Activated naive CD4-positive, alpha-beta T cell treated with anti-CD3 and anti-CD28 coated beads for 36 hours (primary cell): ENCODE results near the gene CSF3. TPM values are rescaled to one million over a fixed set of nuclear protein-coding genes. Genes with fewer than 3 reads are reported as not detected.

Experiments used
- CTCF ChIA-PET: fragments of 350-600 bp; sonication (Branson Sonifier 250); formaldehyde crosslinking; loops from one replicate; lab custom pipeline; 2021; ENCODE audit warnings: antibody characterized with exemption; lab: Charles Lee
- DNase-seq: peaks from one replicate; pipeline ENCODE4 v3.0.0-alpha.2; 2020
- H3K27ac Mint-ChIP-seq: one replicate; pipeline ENCODE4 v1.8.0; 2021; ENCODE audit warnings: mild to moderate bottlenecking, mixed read lengths
- H3K27me3 Mint-ChIP-seq: one replicate; pipeline ENCODE4 v1.8.0; 2021; ENCODE audit warnings: low read depth, mixed read lengths
- H3K36me3 Mint-ChIP-seq: one replicate; pipeline ENCODE4 v1.8.0; 2021; ENCODE audit warnings: low read depth, mixed read lengths
- H3K4me1 Mint-ChIP-seq: one replicate; pipeline ENCODE4 v1.8.0; 2021; ENCODE audit warnings: low read depth, mixed read lengths
- H3K4me3 Mint-ChIP-seq: one replicate; pipeline ENCODE4 v1.8.0; 2021; ENCODE audit warnings: mild to moderate bottlenecking, moderate library complexity, mixed read lengths
- H3K9me3 Mint-ChIP-seq: one replicate; pipeline ENCODE4 v1.8.0; 2021; ENCODE audit warnings: mixed read lengths
- intact Hi-C: fragments of 100-400 bp; cut with micrococcal nuclease; formaldehyde crosslinking; loops from one replicate; pipeline ENCODE4 v1.15.1; 2023
- total RNA-seq, 2 experiments: library from RNA; stranded (reverse); gene quantifications; one replicate each; pipeline ENCODE4 v1.2.3, GENCODE V29; 2021

The CSF3 gene
- not detected for total RNA-seq

- Mint-ChIP-seq H3K27ac (no peak within 1 kb of the TSS), H3K27me3 (peaks cover 5% of the 10 kb centered on the region), H3K4me1 (peaks cover 10% of the 10 kb centered on the region), H3K36me3 (peaks cover 7% of the 10 kb centered on the region), H3K9me3 (no peaks in the 10 kb centered on the region), H3K4me3 (no peak within 1 kb of the TSS)
- intact Hi-C loops = no loop called here
- DNase-seq = no peak
- CTCF ChIA-PET = interaction anchor here (0.7 to 8.1 kb wide), 12 partner anchors 9 to 187 kb away, joined by 3 to 73 read pairs (median 5); no protein-coding TSS in a partner anchor
These were observed at the start of gene CSF3 for GRCh38 chr17:40015005-40015997. Gene CSF3, plus strand, starts transcription at chr17:40015440. Its CDS starts 35 bp downstream, at chr17:40015475.

- Mint-ChIP-seq H3K4me1 (peaks cover 16% of the 10 kb centered on the region), H3K36me3 (no peaks in the 10 kb centered on the region), H3K4me3 (no peak overlapping the region), H3K27me3 (peaks cover 6% of the 10 kb centered on the region), H3K27ac (no peak overlapping the region), H3K9me3 (no peaks in the 10 kb centered on the region)
- no peak for DNase-seq
- CTCF ChIA-PET = interaction anchor here (0.8 to 1.8 kb wide), 3 partner anchors 9 to 96 kb away, joined by 3 to 5 read pairs (median 4); no protein-coding TSS in a partner anchor
- intact Hi-C loops = no loop called here
These were observed 48.5 kb upstream of the CSF3 start for GRCh38 chr17:39966771-39967170.

- no peaks in the 10 kb centered on the region for H3K36me3 Mint-ChIP-seq
- no peaks in the 10 kb centered on the region for H3K9me3 Mint-ChIP-seq
- H3K4me3 Mint-ChIP-seq = no peak overlapping the region
- CTCF ChIA-PET = interaction anchor here (1.4 to 1.6 kb wide), 2 partner anchors 11 kb away, joined by 5 to 11 read pairs; partner anchors contain the start of gene PSMD3
- peaks cover 7% of the 10 kb centered on the region for H3K4me1 Mint-ChIP-seq
- DNase-seq = no peak
- no peak overlapping the region for H3K27ac Mint-ChIP-seq
- intact Hi-C loops = no loop called here
- peaks cover 11% of the 10 kb centered on the region for H3K27me3 Mint-ChIP-seq
These were observed 46.5 kb upstream of the CSF3 start for GRCh38 chr17:39968761-39969160.

GRCh38 chr17:39969375-39969774 is 45.9 kb upstream of the CSF3 start:
- H3K27me3 Mint-ChIP-seq = peaks cover 11% of the 10 kb centered on the region
- no peak overlapping the region for H3K4me3 Mint-ChIP-seq
- peaks cover 3% of the 10 kb centered on the region for H3K4me1 Mint-ChIP-seq
- CTCF ChIA-PET = interaction anchor here (1.6 kb wide), 1 partner anchor 12 kb away, joined by 11 read pairs; no protein-coding TSS in a partner anchor
- no peaks in the 10 kb centered on the region for H3K36me3 Mint-ChIP-seq
- intact Hi-C loops = no loop called here
- no peak overlapping the region for H3K27ac Mint-ChIP-seq
- no peaks in the 10 kb centered on the region for H3K9me3 Mint-ChIP-seq
- DNase-seq = no peak

- CTCF ChIA-PET = interaction anchor here (0.8 kb wide), 1 partner anchor 12 kb away, joined by 3 read pairs; no protein-coding TSS in a partner anchor
- DNase-seq = no peak
- intact Hi-C loops = no loop called here
- H3K4me3 Mint-ChIP-seq = no peak overlapping the region
- H3K36me3 Mint-ChIP-seq = no peaks in the 10 kb centered on the region
- no peaks in the 10 kb centered on the region for H3K9me3 Mint-ChIP-seq
- H3K27me3 Mint-ChIP-seq = peaks cover 11% of the 10 kb centered on the region
- peaks cover 3% of the 10 kb centered on the region for H3K4me1 Mint-ChIP-seq
- H3K27ac Mint-ChIP-seq = no peak overlapping the region
These were observed 45.0 kb upstream of the CSF3 start for GRCh38 chr17:39970157-39970692.

- no peaks in the 10 kb centered on the region for H3K36me3 Mint-ChIP-seq
- H3K27me3 Mint-ChIP-seq = peaks cover 11% of the 10 kb centered on the region
- no peak overlapping the region for H3K4me3 Mint-ChIP-seq
- no peak for DNase-seq
- intact Hi-C loops = no loop called here
- H3K4me1 Mint-ChIP-seq = peaks cover 3% of the 10 kb centered on the region
- H3K9me3 Mint-ChIP-seq = no peaks in the 10 kb centered on the region
- no peak overlapping the region for H3K27ac Mint-ChIP-seq
- CTCF ChIA-PET = interaction anchor here (0.6 kb wide), 1 partner anchor 384 kb away, joined by 3 read pairs; no protein-coding TSS in a partner anchor
These were observed 44.1 kb upstream of the CSF3 start for GRCh38 chr17:39971076-39971603.

- peaks cover 3% of the 10 kb centered on the region for H3K4me1 Mint-ChIP-seq
- CTCF ChIA-PET = no interaction called here
- H3K27me3 Mint-ChIP-seq = peaks cover 11% of the 10 kb centered on the region
- intact Hi-C loops = no loop called here
- peak; percentile 18 for DNase-seq
- H3K4me3 Mint-ChIP-seq = no peak overlapping the region
- no peaks in the 10 kb centered on the region for H3K9me3 Mint-ChIP-seq
- H3K36me3 Mint-ChIP-seq = no peaks in the 10 kb centered on the region
- H3K27ac Mint-ChIP-seq = no peak overlapping the region
These were observed 43.0 kb upstream of the CSF3 start for GRCh38 chr17:39972271-39972670.

GRCh38 chr17:39973496-39973895 is 41.7 kb upstream of the CSF3 start:
- Mint-ChIP-seq H3K4me3 (no peak overlapping the region), H3K36me3 (no peaks in the 10 kb centered on the region), H3K4me1 (peaks cover 3% of the 10 kb centered on the region), H3K27me3 (peaks cover 11% of the 10 kb centered on the region), H3K9me3 (no peaks in the 10 kb centered on the region), H3K27ac (no peak overlapping the region)
- DNase-seq = no peak
- intact Hi-C loops = no loop called here
- CTCF ChIA-PET = interaction anchor here (0.6 to 0.7 kb wide), 3 partner anchors 11 to 53 kb away, joined by 4 to 6 read pairs (median 5); no protein-coding TSS in a partner anchor

- H3K36me3 Mint-ChIP-seq = no peaks in the 10 kb centered on the region
- peaks cover 7% of the 10 kb centered on the region for H3K4me1 Mint-ChIP-seq
- no peak for DNase-seq
- no peak overlapping the region for H3K4me3 Mint-ChIP-seq
- CTCF ChIA-PET = interaction anchor here (0.6 kb wide), 1 partner anchor 81 kb away, joined by 3 read pairs; no protein-coding TSS in a partner anchor
- peaks cover 14% of the 10 kb centered on the region for H3K27me3 Mint-ChIP-seq
- H3K9me3 Mint-ChIP-seq = no peaks in the 10 kb centered on the region
- intact Hi-C loops = no loop called here
- no peak overlapping the region for H3K27ac Mint-ChIP-seq
These were observed 40.8 kb upstream of the CSF3 start for GRCh38 chr17:39974433-39974832.

GRCh38 chr17:39975801-39976200 is 39.4 kb upstream of the CSF3 start:
- H3K27ac Mint-ChIP-seq = no peak overlapping the region
- DNase-seq = no peak
- peaks cover 14% of the 10 kb centered on the region for H3K4me1 Mint-ChIP-seq
- CTCF ChIA-PET = interaction anchor here (0.6 to 1.4 kb wide), 4 partner anchors 9 to 127 kb away, joined by 4 to 5 read pairs (median 4); no protein-coding TSS in a partner anchor
- peaks cover 14% of the 10 kb centered on the region for H3K27me3 Mint-ChIP-seq
- H3K36me3 Mint-ChIP-seq = peaks cover 2% of the 10 kb centered on the region
- H3K4me3 Mint-ChIP-seq = no peak overlapping the region
- intact Hi-C loops = no loop called here
- H3K9me3 Mint-ChIP-seq = no peaks in the 10 kb centered on the region

GRCh38 chr17:39979016-39979670 is 36.1 kb upstream of the CSF3 start:
- no peaks in the 10 kb centered on the region for H3K9me3 Mint-ChIP-seq
- no peak for DNase-seq
- no peak overlapping the region for H3K27ac Mint-ChIP-seq
- intact Hi-C loops = no loop called here
- H3K27me3 Mint-ChIP-seq = peaks cover 2% of the 10 kb centered on the region
- no peak overlapping the region for H3K4me3 Mint-ChIP-seq
- CTCF ChIA-PET = interaction anchor here (0.6 to 4.0 kb wide), 12 partner anchors 11 to 357 kb away, joined by 3 to 34 read pairs (median 5); no protein-coding TSS in a partner anchor
- H3K36me3 Mint-ChIP-seq = peaks cover 11% of the 10 kb centered on the region
- peaks cover 31% of the 10 kb centered on the region for H3K4me1 Mint-ChIP-seq
